GM23338 (cell line): ENCODE measurements around the gene KIAA1191. TPM values are rescaled to one million over a fixed set of nuclear protein-coding genes. Genes with fewer than 3 reads are reported as not detected.

ENCODE experiments used
- ATAC-seq: fragments of 200-7000 bp; cut with Tn5 transposase; 3 replicates; pipeline ENCODE4 v1.9.1; 2020
- DNase-seq: peaks from one replicate; pipeline ENCODE4 v3.0.0-alpha.2; 2015; ENCODE audit warnings: low spot score
- H2AFZ ChIP-seq: fragments of 200-600 bp; sonication (generic); 2 replicates; pipeline ENCODE4 v1.8.0; 2016; ENCODE audit warnings: antibody characterized with exemption, mild to moderate bottlenecking, moderate library complexity
- H3F3A ChIP-seq: fragments of 200-600 bp; sonication (generic); replicated peaks from 2 replicates; pipeline ENCODE4 v1.8.0; 2017; ENCODE audit warnings: antibody characterized with exemption, mixed run types, low read depth
- H3K27ac ChIP-seq: fragments of 200-600 bp; sonication (generic); 2 replicates; pipeline ENCODE4 v1.6.1; 2016; ENCODE audit warnings: low read depth
- H3K27me3 ChIP-seq: fragments of 200-600 bp; sonication (generic); 2 replicates; pipeline ENCODE4 v1.8.0; 2016; ENCODE audit warnings: mild to moderate bottlenecking, mixed run types, moderate library complexity; ENCODE audit not compliant: insufficient read depth
- H3K36me3 ChIP-seq: fragments of 200-600 bp; sonication (generic); 2 replicates; pipeline ENCODE4 v1.8.0; 2016; ENCODE audit warnings: mild to moderate bottlenecking; ENCODE audit not compliant: insufficient read depth
- H3K4me1 ChIP-seq: fragments of 200-600 bp; sonication (generic); 2 replicates; pipeline ENCODE4 v1.8.0; 2016; ENCODE audit warnings: mild to moderate bottlenecking, moderate library complexity; ENCODE audit not compliant: insufficient read depth
- H3K4me2 ChIP-seq: fragments of 200-600 bp; sonication (generic); 2 replicates; pipeline ENCODE4 v1.7.1; 2017; ENCODE audit warnings: mixed run types
- H3K4me3 ChIP-seq: fragments of 200-600 bp; sonication (generic); 2 replicates; pipeline ENCODE4 v1.6.1; 2016; ENCODE audit warnings: mixed run types
- H3K79me2 ChIP-seq: fragments of 200-600 bp; sonication (generic); replicated peaks from 2 replicates; pipeline ENCODE4 v1.8.0; 2017; ENCODE audit warnings: mild to moderate bottlenecking; ENCODE audit not compliant: insufficient read depth
- H3K9me2 ChIP-seq: fragments of 200-600 bp; sonication (generic); 2 replicates; pipeline ENCODE4 v1.8.0; 2017; ENCODE audit not compliant: insufficient read depth
- H4K20me1 ChIP-seq: fragments of 200-600 bp; sonication (generic); replicated peaks from 2 replicates; pipeline ENCODE4 v1.8.0; 2017; ENCODE audit warnings: mild to moderate bottlenecking; ENCODE audit not compliant: insufficient read depth
- H3K27ac Mint-ChIP-seq: 2 replicates; pipeline ENCODE4 v1.8.0; 2020; ENCODE audit warnings: inconsistent platforms, mild to moderate bottlenecking, moderate library complexity, mixed read lengths
- H3K27me3 Mint-ChIP-seq: 3 replicates; pipeline ENCODE4 v1.8.0; 2022; ENCODE audit warnings: low read depth, mild to moderate bottlenecking, moderate library complexity, mixed read lengths, inconsistent platforms; ENCODE audit not compliant: insufficient read depth, poor library complexity
- H3K36me3 Mint-ChIP-seq: 3 replicates; pipeline ENCODE4 v1.8.0; 2021; ENCODE audit warnings: low read depth, mild to moderate bottlenecking, inconsistent platforms, moderate library complexity, mixed read lengths
- H3K4me1 Mint-ChIP-seq: 3 replicates; pipeline ENCODE4 v1.8.0; 2020; ENCODE audit warnings: mild to moderate bottlenecking, inconsistent platforms, mixed read lengths
- H3K4me3 Mint-ChIP-seq: 3 replicates; pipeline ENCODE4 v1.8.0; 2021; ENCODE audit warnings: moderate library complexity, mild to moderate bottlenecking, inconsistent platforms, mixed read lengths
- H3K9me3 Mint-ChIP-seq: 3 replicates; pipeline ENCODE4 v1.8.0; 2020; ENCODE audit warnings: moderate library complexity, mild to moderate bottlenecking, inconsistent platforms, mixed read lengths
- CREB1 ChIP-seq: fragments of 250-450 bp; sonication (Bioruptor Pico); IDR thresholded peaks from 2 replicates; pipeline ENCODE4 v1.5.0; 2020; ENCODE audit warnings: low read depth, mild to moderate bottlenecking, moderate library complexity
- EZH2 ChIP-seq: fragments of 200-600 bp; sonication (generic); IDR thresholded peaks from one replicate; pipeline ENCODE4 v1.8.0; 2017; ENCODE audit warnings: antibody characterized with exemption, mild to moderate bottlenecking, low read depth; ENCODE audit not compliant: unreplicated experiment
- EZH2phosphoT487 ChIP-seq: fragments of 200-600 bp; sonication (generic); IDR thresholded peaks from one replicate; pipeline ENCODE4 v1.8.1; 2018; ENCODE audit warnings: antibody characterized with exemption; ENCODE audit not compliant: unreplicated experiment
- JUNB ChIP-seq: IDR thresholded peaks from one replicate; pipeline ENCODE4 v1.6.1; 2016; ENCODE audit warnings: antibody characterized with exemption; ENCODE audit not compliant: unreplicated experiment
- NANOG ChIP-seq: IDR thresholded peaks from 2 replicates; pipeline ENCODE4 v1.6.1; 2016; ENCODE audit warnings: antibody characterized with exemption, borderline replicate concordance
- POLR2AphosphoS5 ChIP-seq: IDR thresholded peaks from 2 replicates; pipeline ENCODE4 v1.6.1; 2016; ENCODE audit warnings: antibody characterized with exemption, low read depth
- STAT1 ChIP-seq: IDR thresholded peaks from one replicate; pipeline ENCODE4 v1.6.1; 2016; ENCODE audit warnings: antibody characterized with exemption; ENCODE audit not compliant: unreplicated experiment
- ZNF114 ChIP-seq: fragments of 250-450 bp; sonication (Bioruptor Pico); IDR thresholded peaks from 2 replicates; pipeline ENCODE4 v1.5.0; 2020; ENCODE audit warnings: mild to moderate bottlenecking, moderate library complexity
- ZNF331 ChIP-seq: fragments of 250-450 bp; sonication (Bioruptor Pico); IDR thresholded peaks from 2 replicates; pipeline ENCODE4 v1.5.0; 2020; ENCODE audit warnings: low read depth, mild to moderate bottlenecking, moderate library complexity
- polyA plus RNA-seq: library from polyadenylated mRNA; unstranded; fragments of >200 nt; fragmentation: Nextera tagmentation; extraction: Ambion mirVana; gene quantifications from 2 replicates; pipeline ENCODE4 v1.2.1, GENCODE V29; 2016
- total RNA-seq: library from RNA; depleted of rRNA; stranded (reverse); fragments of >200 nt; shearing (Covaris generic); gene quantifications from 2 replicates; pipeline ENCODE4 v1.2.3, GENCODE V29; 2014
- TF ChIP-seq, protein P1 (sequence below): IDR thresholded peaks from 2 replicates; pipeline ENCODE4 v1.6.1; 2016; ENCODE audit warnings: antibody characterized with exemption
- TF ChIP-seq, protein P2 (sequence below): fragments of 250-450 bp; sonication (Bioruptor Pico); IDR thresholded peaks from 2 replicates; pipeline ENCODE4 v1.5.0; 2020; ENCODE audit warnings: mild to moderate bottlenecking, moderate library complexity
- TF ChIP-seq, protein P3 (sequence below): IDR thresholded peaks from one replicate; pipeline ENCODE4 v1.6.1; 2018; ENCODE audit warnings: antibody characterized with exemption; ENCODE audit not compliant: unreplicated experiment
- TF ChIP-seq, protein P4 (sequence below), 2 experiments: fragments of 200-600 bp in 1 of 2; sonication (generic) in 1 of 2; conservative IDR thresholded peaks; 2 replicates each; pipeline versions ENCODE4 v1.5.1 to v1.6.1; 2016 to 2017; ENCODE audit warnings: antibody characterized with exemption in 2 of 2, low read depth in 2 of 2, mild to moderate bottlenecking in 2 of 2, moderate library complexity in 1 of 2

KIAA1191 gene
- total and polyA plus RNA-seq, 2 experiments from 2014 or later: 52.3 to 87.2 TPM

DNA sequence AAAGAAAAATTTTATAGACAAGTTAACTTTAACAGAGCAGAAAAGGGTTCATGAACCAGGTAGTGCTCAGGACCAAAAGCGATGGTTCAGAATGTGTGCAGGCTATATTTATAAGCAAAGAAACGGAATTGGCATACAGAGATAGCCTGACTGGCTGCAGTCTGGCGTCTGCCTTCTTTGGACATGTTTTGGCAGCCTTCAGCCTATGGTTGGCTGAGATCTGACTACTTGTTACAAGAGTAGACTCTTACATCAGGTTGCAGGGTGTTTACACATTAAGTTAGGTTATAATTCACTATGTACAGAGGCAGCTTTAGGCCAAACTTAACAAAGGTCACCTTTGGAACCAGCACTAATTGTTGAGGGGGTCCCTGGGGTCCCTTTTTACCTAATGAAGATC, 19.9 kb upstream of the KIAA1191 start:
- Histone ChIP-seq H3K4me2 (no peak overlapping the region), H2AFZ (no peak overlapping the region), H3K79me2 (peaks cover 14% of the 10 kb centered on the region), H3K27ac (no peak overlapping the region), H3K4me1 (no peaks in the 10 kb centered on the region), H4K20me1 (peaks cover 13% of the 10 kb centered on the region), H3K36me3 (peaks cover 27% of the 10 kb centered on the region), H3K4me3 (no peak overlapping the region), H3F3A (peaks cover 12% of the 10 kb centered on the region; the same call in 1 of the 2 replicates), H3K27me3 (no peaks in the 10 kb centered on the region), H3K9me2 (no peaks in the 10 kb centered on the region)
- peaks cover 62% of the 10 kb centered on the region for H3K36me3 Mint-ChIP-seq
- H3K27me3 Mint-ChIP-seq: no peaks in the 10 kb centered on the region
- peaks cover 3% of the 10 kb centered on the region for H3K4me1 Mint-ChIP-seq
- DNase-seq (no peak), ATAC-seq (no peak)
- TF ChIP-seq ZNF114 (no peak), EZH2 (no peak), ZNF331 (no peak), CREB1 (CRISPR knock-in tag) (no peak), POLR2AphosphoS5 (no peak), EZH2phosphoT487 (no peak), JUNB (no peak), NANOG (no peak), STAT1 (no peak)
- TF ChIP-seq, protein P1, sequence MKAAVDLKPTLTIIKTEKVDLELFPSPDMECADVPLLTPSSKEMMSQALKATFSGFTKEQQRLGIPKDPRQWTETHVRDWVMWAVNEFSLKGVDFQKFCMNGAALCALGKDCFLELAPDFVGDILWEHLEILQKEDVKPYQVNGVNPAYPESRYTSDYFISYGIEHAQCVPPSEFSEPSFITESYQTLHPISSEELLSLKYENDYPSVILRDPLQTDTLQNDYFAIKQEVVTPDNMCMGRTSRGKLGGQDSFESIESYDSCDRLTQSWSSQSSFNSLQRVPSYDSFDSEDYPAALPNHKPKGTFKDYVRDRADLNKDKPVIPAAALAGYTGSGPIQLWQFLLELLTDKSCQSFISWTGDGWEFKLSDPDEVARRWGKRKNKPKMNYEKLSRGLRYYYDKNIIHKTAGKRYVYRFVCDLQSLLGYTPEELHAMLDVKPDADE: no peak
- TF ChIP-seq, protein P2, sequence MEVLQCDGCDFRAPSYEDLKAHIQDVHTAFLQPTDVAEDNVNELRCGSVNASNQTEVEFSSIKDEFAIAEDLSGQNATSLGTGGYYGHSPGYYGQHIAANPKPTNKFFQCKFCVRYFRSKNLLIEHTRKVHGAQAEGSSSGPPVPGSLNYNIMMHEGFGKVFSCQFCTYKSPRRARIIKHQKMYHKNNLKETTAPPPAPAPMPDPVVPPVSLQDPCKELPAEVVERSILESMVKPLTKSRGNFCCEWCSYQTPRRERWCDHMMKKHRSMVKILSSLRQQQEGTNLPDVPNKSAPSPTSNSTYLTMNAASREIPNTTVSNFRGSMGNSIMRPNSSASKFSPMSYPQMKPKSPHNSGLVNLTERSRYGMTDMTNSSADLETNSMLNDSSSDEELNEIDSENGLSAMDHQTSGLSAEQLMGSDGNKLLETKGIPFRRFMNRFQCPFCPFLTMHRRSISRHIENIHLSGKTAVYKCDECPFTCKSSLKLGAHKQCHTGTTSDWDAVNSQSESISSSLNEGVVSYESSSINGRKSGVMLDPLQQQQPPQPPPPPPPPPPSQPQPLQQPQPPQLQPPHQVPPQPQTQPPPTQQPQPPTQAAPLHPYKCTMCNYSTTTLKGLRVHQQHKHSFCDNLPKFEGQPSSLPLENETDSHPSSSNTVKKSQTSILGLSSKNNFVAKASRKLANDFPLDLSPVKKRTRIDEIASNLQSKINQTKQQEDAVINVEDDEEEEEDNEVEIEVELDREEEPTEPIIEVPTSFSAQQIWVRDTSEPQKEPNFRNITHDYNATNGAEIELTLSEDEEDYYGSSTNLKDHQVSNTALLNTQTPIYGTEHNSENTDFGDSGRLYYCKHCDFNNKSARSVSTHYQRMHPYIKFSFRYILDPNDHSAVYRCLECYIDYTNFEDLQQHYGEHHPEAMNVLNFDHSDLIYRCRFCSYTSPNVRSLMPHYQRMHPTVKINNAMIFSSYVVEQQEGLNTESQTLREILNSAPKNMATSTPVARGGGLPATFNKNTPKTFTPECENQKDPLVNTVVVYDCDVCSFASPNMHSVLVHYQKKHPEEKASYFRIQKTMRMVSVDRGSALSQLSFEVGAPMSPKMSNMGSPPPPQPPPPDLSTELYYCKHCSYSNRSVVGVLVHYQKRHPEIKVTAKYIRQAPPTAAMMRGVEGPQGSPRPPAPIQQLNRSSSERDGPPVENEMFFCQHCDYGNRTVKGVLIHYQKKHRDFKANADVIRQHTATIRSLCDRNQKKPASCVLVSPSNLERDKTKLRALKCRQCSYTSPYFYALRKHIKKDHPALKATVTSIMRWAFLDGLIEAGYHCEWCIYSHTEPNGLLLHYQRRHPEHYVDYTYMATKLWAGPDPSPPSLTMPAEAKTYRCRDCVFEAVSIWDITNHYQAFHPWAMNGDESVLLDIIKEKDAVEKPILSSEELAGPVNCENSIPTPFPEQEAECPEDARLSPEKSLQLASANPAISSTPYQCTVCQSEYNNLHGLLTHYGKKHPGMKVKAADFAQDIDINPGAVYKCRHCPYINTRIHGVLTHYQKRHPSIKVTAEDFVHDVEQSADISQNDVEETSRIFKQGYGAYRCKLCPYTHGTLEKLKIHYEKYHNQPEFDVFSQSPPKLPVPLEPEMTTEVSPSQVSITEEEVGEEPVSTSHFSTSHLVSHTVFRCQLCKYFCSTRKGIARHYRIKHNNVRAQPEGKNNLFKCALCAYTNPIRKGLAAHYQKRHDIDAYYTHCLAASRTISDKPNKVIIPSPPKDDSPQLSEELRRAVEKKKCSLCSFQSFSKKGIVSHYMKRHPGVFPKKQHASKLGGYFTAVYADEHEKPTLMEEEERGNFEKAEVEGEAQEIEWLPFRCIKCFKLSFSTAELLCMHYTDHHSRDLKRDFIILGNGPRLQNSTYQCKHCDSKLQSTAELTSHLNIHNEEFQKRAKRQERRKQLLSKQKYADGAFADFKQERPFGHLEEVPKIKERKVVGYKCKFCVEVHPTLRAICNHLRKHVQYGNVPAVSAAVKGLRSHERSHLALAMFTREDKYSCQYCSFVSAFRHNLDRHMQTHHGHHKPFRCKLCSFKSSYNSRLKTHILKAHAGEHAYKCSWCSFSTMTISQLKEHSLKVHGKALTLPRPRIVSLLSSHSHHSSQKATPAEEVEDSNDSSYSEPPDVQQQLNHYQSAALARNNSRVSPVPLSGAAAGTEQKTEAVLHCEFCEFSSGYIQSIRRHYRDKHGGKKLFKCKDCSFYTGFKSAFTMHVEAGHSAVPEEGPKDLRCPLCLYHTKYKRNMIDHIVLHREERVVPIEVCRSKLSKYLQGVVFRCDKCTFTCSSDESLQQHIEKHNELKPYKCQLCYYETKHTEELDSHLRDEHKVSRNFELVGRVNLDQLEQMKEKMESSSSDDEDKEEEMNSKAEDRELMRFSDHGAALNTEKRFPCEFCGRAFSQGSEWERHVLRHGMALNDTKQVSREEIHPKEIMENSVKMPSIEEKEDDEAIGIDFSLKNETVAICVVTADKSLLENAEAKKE (CRISPR knock-in tag): no peak
- TF ChIP-seq, protein P3, sequence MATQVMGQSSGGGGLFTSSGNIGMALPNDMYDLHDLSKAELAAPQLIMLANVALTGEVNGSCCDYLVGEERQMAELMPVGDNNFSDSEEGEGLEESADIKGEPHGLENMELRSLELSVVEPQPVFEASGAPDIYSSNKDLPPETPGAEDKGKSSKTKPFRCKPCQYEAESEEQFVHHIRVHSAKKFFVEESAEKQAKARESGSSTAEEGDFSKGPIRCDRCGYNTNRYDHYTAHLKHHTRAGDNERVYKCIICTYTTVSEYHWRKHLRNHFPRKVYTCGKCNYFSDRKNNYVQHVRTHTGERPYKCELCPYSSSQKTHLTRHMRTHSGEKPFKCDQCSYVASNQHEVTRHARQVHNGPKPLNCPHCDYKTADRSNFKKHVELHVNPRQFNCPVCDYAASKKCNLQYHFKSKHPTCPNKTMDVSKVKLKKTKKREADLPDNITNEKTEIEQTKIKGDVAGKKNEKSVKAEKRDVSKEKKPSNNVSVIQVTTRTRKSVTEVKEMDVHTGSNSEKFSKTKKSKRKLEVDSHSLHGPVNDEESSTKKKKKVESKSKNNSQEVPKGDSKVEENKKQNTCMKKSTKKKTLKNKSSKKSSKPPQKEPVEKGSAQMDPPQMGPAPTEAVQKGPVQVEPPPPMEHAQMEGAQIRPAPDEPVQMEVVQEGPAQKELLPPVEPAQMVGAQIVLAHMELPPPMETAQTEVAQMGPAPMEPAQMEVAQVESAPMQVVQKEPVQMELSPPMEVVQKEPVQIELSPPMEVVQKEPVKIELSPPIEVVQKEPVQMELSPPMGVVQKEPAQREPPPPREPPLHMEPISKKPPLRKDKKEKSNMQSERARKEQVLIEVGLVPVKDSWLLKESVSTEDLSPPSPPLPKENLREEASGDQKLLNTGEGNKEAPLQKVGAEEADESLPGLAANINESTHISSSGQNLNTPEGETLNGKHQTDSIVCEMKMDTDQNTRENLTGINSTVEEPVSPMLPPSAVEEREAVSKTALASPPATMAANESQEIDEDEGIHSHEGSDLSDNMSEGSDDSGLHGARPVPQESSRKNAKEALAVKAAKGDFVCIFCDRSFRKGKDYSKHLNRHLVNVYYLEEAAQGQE: no peak
- TF ChIP-seq, protein P4, sequence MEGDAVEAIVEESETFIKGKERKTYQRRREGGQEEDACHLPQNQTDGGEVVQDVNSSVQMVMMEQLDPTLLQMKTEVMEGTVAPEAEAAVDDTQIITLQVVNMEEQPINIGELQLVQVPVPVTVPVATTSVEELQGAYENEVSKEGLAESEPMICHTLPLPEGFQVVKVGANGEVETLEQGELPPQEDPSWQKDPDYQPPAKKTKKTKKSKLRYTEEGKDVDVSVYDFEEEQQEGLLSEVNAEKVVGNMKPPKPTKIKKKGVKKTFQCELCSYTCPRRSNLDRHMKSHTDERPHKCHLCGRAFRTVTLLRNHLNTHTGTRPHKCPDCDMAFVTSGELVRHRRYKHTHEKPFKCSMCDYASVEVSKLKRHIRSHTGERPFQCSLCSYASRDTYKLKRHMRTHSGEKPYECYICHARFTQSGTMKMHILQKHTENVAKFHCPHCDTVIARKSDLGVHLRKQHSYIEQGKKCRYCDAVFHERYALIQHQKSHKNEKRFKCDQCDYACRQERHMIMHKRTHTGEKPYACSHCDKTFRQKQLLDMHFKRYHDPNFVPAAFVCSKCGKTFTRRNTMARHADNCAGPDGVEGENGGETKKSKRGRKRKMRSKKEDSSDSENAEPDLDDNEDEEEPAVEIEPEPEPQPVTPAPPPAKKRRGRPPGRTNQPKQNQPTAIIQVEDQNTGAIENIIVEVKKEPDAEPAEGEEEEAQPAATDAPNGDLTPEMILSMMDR (conservative IDR thresholded peaks at IDR 0.05; ENCODE audit: low read depth in 2 of 2): no peak
- no peaks in the 10 kb centered on the region for H3K9me3 Mint-ChIP-seq
- H3K27ac Mint-ChIP-seq: no peak overlapping the region
- no peak overlapping the region for H3K4me3 Mint-ChIP-seq
